ENCODE results near the gene KCNQ2.

KCNQ2 gene

DNA sequence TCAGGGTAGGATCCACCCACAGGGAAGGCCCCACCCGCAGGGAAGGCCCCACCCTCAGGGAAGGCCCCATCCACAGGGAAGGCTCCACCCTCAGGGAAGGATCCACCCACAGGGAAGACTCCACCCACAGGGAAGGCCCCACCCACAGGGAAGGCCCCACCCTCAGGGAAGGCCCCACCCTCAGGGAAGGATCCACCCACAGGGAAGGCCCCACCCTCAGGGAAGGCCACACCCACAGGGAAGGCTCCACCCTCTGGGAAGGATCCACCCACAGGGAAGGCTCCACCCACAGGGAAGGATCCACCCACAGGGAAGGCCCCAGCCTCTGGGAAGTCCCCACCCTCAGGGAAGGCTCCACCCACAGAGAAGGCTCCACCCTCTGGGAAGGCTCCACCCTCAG lies 40.5 kb downstream of the KCNQ2 start:
- no peak for DNase-seq

DNA sequence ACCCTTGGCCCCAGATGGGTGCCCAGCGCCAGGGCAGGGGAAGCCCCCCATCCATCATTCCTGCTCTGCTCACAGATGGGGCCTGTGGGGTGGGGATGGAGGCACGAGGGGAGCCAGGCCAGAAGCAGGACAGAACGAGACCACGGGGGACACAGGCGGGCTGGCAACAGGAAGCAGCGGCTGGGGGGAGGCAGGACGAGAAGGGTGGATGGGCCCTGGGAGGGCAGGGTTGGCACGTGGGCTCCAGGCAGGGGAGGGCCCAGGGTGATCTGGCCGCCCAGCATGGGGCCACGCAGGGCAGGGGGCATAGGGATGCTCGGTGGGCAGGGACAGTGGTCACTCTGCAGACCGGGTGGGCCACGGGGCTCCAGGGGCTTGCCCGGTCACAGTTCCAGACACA lies 41.6 kb downstream of the KCNQ2 start:
- DNase-seq, result no peak

DNA sequence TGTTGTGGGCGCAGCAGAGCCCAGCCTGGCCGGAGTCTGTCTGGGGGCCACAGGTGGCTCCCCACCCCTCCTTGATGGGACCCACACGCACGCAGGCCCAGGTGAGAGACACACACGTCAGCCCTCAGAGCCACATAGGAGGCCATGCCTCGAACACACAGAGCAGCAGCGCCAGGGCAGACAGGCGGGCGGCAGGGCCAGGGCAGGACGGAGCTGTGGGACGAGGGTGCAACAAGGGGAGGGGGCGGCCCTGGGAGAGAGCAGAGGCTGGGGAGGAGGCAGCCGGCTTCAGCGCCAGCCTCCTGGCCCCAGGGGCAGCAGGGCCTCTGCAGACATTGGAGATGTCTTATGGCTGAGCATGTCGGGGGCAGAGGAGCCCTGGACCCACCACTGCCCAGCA lies 42.5 kb downstream of the KCNQ2 start:
- DNase-seq, result no peak

DNA sequence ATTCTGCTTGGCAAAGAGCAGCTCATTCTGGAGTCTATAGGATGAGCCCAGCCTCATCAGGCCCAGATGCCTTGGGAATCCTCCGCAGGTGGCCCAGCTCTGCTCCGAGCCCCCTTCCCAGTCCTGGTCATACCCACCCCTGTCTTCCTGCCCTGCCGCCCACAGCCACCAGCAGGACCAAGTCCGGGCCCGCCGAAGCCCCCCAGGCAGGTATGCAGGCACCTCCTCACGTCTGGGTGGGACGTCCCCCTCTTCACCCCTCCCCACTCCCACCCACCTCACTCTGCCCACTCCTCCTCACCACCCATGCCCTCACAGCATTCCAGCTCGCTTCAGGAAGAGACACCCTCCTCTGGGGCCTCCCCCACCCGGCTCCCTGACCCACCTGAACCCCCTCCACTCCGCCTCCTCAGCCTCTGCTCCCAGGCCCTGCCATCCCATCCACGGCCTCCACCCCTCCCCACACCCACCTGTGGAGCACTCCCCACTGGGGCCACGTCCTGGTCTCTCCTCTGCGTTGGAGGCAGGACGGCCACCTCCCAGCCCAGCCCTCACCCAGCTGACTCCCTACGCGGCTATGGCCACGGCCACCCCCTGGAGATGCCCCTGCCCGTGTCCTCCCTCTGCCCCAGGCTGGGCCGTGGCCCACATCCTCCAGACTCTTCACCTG lies 43.4 kb downstream of the KCNQ2 start:
- DNase-seq, result no peak

DNA sequence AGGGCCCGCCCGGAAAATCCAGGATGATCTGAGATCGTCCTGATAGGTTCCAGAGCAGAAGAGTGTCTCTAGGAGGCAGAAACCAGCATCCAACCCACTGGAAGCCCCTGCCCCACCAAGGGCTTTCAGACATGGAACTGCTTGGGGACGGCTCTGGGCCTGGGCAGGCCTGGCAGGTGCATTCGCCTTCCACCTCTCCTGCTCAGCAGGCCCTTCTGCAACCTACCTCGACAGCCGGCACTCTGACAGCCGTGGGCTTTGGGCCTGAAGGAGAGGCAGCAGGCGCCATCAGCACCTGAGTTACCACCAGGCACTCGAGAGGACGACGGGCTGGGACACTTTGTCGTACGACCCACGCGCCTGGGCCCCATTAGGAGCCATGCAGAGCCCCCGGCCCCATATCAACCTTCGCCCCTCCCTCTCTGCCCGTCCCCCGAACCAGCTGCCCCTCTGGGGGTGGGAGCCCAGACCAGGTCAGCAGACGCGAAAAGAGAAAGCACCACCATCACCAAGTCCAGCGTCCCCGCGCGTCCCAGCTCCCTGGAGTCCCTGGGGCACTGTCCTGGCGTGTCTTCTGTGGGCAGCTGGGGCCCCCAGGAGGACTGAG lies 44.6 kb downstream of the KCNQ2 start:
- no peak for DNase-seq

DNA sequence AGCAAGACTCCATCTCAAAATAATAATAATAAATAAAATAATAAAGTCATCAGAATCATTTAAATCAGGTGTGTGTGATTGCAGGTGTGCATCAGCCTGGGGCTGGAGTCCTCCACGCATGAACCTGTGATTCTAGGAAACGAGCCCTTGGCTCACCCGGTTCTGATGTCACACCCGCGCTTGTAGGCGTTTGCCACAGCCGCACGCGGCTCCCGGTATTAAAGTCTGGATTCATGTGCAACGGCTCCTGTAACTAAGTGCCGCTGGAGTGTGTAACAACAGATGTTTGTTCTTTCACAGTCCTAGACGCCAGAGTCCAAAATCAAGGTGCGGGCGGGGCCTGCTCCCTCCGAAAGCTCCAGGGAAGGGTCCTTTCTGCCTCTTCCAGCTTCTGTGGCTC lies 45.2 kb downstream of the KCNQ2 start:
- no peak for DNase-seq

DNA sequence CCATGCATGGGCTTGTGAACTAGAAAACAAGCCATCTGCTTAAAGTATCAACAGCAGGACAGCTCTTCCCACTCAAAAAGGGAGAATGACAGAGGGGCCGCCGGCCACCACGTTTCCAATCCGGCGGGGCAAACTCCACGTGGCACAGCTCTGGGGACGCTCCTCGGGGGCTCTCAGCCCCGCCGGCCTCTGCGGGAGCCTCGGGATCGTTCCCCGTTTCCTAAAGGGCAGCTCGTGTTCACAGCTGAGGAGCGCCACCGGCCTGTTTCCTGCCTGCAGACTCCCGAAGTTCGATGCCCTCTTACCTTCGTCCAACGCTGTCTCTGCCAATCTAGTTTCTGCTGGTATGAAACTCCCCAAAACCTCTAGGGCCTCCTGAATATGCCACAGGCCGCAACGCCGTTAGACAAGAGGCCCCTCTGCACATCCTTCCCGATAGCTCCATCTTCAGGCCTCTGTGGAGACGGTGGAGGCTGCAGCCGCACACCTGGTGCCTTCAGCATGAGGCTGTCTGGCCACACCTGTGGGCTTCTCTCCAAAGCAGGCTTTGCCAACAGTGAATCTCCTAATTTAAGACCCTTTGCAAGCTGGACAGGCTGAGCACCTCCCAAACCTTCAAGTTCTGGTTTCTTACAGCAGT lies 46.5 kb downstream of the KCNQ2 start:
- no peak for DNase-seq

DNA sequence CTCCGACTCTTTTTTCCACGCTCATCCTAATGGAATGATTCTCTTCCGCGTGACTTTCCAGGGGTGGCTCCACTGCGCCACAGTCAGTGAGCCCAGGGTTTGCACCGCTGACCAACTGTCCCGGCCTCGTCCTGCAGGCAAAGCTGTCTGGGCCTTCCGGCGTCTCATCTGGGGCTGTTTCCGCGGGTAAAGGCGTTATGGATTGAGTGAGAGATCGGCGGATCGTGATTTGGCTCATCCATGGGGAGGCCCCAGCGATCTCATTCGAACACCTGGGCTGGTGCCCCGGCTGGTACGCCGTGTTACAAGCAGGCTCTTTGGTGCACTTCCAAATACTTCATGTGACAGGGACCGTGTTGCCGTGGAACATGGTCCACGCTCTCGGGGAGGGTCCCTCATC lies 47.8 kb downstream of the KCNQ2 start:
- DNase-seq, result no peak

DNA sequence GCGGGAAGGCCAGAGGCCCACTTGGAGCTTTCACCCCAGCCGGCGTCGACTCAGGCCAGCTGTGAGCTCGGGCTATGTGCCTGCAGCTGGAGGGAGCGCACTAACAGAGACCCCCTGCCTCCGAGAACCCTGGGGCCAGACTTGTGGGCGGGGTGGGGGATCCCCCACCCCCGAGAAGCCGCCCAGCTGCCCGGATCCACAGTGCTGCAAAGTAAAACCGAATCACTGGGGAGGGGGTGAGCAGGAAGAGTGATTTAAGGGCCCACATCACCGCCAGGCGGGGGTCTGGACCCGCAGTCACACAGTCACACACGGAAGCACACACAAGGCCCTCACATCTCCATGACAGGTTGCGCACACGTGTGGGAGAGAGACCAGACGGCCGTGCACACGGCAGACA lies 48.7 kb downstream of the KCNQ2 start:
- no peak for DNase-seq

DNA sequence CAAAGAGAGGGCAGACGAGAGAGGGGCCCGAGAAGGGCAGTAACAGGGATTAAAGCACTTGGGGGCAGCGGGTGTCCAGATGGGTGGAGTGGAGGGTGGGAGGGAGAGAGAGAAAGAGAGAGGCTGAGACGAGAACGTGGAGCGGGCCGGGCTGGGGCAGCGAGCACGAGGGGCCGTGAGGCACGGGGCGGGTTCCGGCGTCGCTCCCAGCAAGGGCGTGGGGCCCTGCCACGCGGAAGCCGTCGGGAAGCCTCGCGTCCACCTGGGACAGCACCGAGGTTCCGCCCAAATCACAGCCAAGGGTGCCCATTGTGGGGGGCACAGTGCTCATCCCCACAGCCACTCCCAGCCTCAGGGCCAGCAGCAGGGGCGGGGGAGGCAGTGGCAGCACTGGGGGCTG lies 49.8 kb downstream of the KCNQ2 start:
- DNase-seq, result no peak

DNA sequence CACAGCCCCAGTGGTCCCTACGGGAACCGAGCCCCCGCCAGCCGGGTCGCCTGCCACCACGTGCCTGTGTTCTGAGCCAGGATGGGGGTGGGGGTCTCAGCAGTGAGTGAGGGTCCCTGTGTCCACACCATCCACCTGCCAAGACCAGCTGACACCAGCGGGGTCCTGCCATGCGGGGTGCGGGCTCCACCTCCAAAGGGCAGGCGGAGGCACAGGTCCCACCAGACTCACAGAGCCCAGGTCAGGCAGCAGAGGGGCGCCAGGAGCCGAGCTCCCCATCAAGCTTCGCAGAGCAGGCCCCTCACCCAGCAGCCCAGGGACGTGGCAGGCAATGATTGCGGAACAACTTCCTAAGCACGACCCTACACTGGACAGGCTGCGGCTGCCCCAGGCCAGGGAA lies 50.5 kb downstream of the KCNQ2 start:
- DNase-seq, result no peak

DNA sequence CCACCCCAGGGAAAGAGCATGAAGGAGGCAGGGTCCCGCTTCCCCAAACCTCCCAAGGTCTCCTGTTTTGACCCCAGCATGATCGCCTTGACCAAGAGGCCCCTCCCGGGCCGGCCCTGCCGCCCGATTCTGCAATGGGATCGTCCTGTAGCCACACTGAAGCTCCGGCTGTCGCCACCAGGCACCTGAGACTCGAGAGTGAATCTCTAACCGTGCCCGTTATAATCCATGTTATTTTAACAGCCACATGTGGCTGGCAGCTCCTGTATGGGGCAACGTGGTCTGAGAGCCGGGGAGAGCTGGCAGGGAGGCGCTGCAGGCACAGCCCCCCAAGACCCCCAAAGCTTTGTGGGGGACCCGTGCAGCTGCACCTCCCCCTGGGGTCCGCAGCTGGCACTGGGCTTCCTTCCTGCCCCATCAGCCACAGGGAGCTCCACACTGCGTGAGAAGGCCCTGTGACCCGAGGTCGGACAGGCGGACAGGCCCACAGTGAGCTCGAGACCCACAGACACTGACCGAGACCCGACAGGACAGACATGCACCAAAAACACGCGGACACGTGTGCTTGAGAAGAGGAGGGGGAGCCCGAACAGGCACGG lies 51.3 kb downstream of the KCNQ2 start:
- DNase-seq, result no peak

DNA sequence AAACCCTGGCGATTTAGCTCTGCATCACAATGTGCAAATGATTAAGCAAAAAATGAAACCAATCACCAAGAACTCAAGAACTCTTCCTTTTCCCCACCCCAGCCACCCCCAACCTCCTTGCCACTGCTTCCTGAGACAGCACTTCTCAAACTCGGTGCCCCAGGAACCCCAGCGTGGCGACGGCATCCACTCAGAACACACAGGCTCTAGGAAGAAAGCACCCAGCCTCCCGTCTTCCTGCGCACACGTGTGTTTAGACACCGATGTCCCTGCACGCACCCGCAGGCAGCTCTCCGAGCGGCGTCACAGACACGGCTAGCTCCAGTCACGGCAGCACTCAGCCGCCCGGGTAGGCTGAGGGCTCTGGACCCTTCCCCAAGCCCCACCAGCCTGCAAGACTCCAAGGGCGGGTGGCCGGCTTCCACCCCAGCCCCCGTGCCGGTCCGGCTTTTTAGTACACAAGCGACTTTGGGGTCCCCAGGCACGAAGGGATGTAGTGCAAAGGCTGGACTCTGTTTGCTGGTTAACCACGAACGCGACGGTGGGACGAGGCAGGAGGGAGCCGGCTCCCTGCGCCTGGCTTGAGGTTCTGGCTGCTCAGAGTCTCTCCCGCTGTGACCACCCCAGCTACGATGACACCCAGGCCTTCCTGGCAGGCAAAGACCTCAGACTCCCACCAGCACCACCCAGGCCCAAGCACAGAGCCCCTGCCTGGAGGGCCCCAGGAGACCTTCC lies 51.9 kb downstream of the KCNQ2 start:
- DNase-seq, result no peak

DNA sequence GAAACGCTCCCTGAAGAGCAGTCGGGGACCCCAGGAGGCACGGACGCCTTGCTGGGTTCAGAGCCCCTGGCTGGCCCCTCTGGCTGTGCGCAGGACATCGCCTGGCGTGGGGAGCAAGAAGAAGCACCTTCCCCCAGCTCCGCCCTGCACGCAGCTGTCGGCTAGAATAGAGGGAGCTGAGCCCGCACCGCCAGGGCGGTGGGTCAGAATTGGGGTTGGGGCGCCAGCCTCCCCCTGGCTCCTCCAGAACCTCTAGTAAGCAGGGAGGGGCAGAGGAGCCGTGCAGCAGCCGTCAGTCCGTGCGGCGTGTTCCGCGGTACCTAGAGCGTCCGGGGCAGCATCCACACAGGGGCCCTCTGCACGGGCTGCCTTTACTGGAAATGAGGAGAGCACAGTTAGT lies 53.2 kb downstream of the KCNQ2 start:
- no peak for DNase-seq

DNA sequence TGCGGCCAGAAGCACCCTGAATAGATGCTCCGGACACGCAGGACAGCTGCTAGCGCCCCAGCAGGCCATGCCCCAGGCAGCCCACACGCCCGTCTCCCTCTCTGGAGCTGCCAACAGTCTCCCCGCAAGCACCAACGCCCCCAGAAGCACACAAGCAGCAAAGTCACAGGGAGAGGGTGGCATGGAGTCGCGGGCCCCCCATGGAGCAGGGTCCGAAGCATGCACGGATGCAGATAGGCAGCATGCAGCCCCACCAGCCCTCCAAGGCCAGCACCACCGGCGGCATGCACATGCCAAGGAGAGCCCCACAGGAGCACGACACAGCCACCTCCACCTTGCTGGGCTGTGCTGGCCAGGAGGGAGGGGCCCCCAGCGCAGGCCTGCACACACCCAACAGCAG lies 53.8 kb downstream of the KCNQ2 start:
- no peak for DNase-seq

DNA sequence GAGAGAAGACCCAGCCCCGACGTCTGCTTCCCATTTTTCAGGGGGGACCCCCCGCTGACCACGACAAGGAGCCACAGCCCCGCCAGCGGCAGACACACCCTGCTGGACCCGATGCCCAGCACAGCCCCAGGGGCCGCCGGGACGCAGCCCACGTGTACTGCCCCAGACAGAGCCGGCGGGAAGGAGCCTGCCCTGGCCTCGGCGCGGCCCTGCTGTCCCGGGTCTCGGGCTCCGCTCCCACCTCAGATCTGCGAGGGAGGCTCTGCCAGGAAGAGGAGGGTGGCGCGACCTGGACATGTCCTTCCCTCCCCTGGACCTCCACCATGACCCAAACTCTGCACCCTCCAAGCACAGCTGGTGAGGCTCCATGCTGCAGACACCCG lies 54.7 kb downstream of the KCNQ2 start:
- no peak for DNase-seq

DNA sequence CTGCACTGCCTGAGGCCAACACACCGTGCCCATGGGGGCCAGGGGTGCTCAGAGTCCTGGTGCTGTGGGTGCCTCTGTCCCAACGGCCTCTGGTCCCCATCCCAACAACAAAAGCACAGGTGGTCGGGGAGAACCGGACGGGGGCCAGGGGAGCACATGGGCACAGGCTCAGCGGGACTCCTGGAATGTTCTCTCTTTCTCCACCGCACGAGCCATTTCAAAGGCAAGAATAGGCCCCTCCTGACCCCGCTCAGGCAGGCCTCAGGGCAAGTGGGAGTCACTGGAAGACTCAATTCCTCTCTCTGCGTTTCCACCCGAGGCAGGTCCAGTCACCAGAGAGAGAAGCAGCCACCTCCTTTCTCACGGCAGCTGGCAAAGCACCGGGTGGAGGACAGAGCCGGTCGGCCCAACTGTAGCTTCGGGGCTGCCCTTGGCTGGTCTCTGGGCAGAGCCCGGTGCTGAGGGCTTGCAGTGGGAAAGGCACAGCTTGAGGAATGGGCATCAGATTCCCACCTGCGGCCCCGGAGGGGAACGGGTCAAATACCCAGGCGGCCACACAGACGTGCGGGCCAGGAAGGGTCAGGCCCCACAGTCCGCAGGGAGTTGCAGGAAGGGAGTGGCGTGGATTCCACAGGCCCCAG lies 55.2 kb downstream of the KCNQ2 start:
- DNase-seq, result no peak

DNA sequence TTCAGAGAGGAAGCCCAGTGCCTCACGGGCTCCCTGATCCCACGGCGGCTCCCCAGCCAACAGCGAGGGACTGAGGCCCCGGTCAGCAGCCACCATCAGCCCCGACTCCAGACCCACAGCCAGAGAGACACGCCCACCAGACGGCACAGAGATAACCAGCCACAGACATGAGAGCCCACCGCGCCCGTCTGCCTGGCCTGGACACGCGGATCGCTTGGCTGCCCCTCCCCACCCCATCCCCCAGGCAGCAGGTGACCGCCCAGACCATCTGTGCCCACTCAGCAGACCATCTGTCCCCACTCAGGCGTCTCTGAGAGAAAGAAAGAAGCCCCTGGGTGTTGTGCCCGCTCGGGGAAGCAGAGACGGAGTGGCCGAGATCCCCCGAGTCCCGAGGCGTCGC lies 55.8 kb downstream of the KCNQ2 start:
- no peak for DNase-seq

DNA sequence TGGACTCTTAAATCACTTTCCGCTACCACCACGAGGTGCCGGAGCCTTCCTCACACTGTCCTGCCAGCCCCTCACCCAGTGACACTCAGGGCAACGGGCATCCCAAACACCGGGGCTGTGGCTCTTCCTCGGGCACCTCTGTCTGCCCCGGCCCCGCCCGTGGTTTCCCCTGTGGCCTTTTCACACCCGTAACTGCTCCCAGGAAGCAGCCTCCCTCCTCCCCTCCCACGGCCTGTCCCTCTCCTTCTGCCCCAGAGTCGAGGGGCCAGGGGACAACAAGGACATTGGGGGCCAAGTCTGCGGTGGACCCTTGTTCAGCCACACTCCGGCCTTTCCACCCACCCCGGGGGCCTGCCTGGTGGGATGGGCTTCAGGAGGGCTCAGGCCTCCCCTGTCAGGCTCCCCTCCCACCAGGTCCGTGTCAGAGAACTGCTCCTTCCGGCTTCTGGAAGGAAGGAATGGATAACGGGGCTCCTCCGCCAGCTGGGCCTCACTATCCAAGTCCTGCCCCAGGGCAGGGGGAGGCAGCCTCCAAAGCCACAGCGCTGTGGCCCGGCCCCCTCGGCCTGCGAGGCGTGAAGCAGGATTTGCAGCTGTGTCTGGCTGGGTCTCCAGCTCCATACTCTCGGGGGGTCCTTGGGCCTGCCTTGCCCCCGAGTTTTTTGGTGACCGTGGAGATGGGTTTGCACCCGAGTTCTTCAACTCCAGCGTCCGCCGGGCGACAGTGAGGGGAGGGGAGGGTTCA lies 56.6 kb downstream of the KCNQ2 start:
- DNase-seq, result no peak

DNA sequence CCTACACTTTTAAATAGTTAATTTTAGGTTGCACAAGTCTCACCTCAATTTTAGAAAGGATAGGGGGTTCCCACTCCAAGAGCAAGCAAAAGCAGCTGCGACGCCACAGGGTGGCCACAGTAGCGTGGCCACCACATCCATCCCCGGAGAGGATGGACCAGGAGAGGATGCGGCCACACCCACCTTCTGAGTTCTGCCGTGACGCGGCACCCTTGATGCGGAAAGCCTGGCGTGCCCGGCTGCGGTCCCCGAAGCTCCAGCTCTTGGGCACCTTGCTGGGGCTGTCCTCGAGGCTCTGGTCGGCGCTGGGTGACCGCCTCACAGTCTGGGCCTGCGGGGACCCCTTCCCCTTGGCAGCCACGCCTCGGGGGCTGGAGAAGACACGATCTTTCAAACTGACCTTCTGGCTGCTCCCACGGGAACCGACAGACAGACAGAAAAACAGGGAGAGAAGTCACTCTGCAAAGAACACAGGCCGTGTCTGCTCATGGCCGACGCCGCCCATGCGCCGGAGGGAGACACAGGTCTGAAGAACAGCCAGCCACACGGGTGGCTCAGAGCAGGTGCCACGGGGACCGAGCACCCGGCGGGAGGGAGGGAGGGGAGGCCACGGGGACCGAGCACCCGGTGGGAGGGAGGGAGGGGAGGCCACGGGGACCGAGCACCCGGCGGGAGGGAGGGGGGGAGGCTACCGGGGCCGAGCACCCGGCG lies 57.6 kb downstream of the KCNQ2 start:
- DNase-seq, result no peak

DNA sequence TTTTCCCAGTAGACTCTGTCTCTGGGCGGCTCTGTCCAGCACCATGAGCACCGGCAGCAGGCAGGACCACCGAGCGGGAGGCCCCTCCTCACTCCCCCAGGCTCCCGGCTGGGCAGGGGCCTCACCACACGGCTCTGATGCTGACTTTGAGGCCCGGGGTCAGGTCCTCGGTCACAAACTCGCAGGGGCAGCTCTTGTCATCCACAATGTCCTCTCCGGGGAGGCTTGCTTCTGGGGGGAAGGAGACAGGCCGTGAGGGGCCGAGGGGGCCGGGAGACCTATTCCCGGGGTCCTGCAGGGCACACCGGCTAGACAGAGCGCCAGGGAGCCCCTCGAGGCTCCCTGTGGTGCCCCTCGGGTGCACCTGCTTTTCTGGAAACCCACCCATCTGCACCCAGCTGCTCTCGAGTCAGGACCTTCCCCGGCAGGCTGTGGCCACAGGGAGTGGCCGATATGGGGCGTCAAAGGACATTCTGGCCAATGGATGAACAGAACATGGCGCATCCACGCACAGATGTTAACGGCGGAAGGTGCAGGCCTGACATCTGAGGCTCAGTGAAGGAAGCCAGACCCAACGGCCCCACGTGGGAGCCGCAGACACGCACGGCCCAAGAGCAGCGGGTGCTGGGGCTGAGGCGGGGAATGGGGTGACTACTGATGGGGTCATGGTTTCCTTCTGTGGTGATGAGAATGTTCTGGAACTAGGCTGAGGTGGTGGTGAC lies 58.3 kb downstream of the KCNQ2 start:
- no peak for DNase-seq
